NCI-H2107 treated with DMSO at 0.1 percent for 48 hours (cell line): ENCODE results near the gene SNX14.

Experiments used
- DNase-seq: peaks from one replicate; lab custom pipeline; 2025; ENCODE audit not compliant: unreplicated experiment; lab: John Stamatoyannopoulos, UW

The SNX14 gene

DNA sequence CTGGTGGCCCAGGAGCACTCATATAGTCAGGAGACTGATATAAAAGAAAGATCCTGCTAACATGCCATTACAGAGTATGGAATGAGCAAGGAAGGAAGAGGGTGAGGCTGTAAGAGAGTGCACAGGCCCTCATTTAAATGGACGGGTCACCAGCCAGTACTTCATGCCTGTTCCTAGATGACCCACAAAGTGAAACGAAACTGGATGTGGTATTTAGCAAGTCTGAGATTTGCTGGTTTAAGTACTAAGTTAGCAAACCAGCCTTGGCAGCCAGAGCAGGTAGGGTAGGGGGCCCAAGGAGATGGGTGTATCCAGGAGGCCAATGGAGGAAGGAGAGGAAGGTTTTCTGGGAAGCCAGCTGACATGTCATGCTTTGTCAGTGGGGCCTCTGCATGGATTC is 127.9 kb downstream of the SNX14 start:
- DNase-seq = no peak

DNA sequence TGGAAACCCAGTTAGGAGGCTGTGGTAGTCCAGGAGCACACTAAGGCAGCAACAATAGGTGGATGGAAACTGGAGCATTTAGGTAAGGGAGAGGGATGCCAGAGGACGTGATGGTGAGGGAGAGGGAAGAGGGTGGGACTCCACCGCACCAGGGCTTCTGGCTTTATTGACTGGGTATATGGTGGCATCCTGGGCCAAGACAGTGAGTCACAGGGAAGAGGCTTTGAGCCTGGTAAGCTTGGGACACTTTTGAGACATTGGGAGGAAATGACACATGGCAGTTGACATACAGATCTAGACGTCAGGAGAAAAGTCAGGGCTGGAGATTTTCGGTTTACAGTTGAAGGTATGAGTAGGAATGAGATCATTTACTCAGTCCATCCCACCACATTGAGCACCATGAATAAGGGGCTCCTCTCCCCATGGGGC is 128.9 kb downstream of the SNX14 start:
- DNase-seq = no peak

DNA sequence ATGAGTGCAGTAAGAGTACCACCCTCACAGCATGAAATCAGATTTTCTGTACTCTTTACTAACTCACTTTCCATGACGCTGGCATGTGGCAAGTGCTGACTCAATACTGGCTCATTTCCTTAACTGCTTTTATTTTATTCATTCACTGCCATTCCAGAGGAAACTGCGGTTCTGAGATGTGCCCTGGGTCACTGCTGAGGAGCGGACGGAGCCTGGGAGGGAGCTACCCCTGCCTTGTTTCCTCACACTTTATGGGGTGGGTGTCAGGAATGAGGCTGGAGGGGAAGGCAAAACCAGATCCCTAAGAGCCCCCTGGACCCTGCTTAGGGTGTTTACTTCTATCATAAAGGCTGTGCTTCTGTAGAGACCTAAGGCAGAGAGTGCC is 129.4 kb downstream of the SNX14 start:
- no peak for DNase-seq

DNA sequence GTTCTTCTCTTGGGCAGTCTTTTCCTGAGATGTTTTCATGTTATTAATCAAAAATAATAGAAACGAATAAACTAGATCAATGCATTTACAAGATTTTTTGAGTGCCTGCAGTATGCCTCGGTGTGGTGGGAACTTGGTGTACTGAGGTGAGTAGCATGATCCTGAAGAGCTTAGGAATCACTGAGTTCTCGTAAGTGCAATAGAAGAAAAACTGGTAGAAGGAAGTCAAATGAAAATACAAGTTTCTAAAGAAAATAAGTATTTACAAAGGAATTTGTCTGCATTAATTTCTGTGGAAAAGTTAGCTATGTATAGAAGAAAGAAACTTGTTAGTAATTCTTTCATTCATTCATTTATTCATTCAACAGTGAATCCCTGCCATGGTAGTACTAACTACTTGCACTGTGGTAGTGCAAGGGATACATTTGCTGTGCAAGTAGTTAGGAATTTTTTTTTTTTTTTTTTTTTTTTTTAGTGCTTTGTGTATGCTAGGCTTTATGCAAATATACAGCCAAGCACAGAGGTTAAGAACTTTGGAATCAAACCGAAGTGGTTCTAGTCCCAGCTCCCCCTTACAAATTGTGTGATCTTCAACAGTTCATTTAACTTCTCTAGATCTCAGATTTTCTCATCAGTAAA is 129.9 kb downstream of the SNX14 start:
- DNase-seq = no peak

DNA sequence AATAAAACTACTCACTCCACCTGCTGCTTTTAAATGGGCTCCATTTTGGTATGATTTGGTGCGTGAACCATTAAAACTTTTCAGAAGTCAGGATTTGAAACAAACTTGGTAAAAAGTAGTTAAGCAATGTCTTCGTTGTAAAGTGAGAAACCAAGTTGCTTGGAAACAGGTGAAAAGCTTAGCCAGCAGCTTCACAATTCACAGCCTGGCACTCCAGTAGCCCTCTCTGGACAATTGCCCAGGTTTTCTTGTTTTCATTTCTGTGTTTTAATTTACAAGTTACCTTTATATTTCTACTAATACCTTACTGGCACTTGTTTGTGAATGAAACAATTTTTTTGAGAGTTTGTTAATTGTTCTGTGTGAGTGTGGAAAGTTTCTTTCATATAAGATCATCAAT is 131.0 kb downstream of the SNX14 start:
- no peak for DNase-seq

DNA sequence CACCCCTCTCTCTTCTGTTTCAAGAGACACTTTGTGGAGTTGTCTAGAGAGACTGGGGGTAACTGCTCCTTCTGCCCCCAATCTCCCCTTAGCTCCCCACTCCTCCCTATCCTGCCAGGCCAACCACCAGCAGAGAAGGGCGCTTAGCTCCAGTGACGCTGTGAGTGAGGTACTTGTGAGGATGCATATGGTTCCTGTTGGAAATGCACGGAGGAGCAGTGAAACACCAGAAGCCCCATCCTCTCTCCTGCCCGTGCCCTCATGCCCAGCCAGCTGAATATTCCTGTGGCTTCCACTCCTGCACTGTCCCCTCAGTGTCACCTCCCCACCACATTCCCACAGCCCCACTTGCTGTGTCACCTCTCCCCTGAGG is 131.9 kb downstream of the SNX14 start:
- no peak for DNase-seq

DNA sequence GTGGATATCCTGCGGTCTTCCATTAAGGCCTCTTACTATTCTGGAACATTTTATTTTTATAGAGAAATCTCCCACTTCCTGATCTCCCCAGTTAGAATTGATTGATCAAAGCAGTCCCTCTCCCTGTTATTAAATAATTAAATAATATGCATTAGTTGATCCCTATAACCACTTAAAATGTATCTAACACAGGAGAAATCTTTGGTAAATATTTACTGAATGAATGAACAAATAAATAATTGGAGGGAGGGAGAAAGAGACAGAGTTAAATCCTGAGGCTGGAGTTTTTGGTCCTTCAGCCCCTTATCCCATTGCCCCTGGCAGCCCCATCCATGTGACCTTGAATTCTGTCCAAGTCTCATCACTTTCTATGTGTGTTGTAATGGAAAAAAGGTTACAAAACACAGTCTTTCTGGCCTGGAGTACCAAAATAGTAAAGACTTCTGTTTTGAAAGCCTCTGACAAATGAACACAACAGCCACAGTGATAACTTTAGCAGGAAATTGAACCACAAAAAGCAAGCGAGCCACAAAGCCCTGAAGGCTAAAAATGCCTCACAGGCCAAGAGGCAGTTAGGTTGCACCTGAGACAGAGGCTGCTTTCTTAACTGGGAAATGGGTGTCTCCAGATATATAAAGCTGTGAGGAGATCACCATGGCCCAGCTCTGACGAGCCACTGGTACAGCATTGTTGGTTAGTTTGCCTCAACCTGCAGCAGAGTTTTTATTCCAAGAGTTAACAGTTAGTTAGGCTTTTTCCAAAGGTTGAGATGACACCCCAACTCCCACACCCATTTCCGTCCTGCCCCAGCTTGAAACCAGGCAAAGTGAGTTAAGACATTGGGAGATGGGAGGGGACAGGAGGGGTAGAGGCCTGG is 132.5 kb downstream of the SNX14 start:
- DNase-seq = no peak

DNA sequence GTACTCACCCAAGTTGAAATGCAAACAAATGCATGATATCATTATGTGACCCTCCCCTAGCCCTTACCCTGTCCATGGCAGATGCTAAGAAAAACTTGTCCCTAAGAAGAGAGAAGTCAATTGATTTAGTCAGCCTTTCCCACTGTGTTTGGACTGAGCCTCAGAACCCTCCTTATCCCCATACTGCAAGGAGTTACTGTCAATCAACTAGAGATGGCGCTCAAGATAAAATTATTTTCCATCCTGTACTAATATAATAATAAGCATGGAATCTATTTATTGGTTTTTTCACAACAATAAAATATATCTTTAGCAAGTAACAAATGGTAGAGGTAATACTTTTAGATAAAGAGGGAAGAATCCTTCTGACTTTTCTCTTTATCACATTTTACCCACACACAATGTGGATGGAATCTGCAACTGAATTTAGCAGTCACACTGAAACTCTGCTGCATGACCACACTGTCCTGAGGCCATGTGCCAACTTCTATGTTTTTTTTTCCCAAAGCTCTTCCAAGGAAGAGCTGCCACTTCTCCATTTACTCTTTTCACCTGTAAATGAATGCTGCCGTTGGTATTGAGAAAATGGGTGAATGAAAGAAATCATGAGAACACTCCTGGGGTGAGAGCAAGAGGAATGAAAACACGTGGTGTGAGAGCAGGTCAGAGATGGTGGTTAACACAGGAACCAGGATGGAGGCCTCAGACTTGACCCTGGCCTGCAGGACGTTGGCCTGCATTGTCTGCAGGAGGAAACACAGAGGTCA is 133.3 kb downstream of the SNX14 start:
- no peak for DNase-seq

DNA sequence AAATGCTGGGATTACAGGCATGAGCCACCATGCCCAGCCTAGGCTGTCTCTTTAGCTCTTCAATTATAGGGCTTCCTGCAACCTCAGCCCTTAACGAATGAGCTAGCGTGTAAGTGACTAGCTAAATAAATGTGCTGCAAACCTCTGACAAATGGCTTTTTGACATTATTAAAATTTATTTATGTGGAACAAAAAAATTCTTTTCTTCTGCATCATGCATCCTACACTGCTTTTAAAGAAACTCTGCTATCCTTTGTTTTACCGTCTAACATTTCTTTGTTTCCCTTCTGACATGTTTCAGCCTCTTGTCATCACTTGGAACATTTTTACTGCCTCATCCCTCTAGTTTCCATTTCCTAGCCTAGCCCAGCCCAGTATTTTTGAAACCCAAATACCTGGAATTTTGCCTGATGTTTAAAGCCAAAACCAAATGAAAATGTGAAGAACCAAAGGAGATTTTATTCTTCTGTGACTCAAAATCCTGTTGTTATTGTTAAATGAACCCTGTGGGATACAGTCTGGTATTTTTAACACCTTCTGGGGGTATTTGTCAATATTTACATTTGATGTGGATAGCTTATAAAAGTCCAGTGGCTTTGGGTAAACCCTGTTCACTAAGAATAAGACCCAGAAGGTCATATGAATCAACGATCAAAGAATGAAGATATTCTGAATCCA is 134.3 kb downstream of the SNX14 start:
- no peak for DNase-seq

DNA sequence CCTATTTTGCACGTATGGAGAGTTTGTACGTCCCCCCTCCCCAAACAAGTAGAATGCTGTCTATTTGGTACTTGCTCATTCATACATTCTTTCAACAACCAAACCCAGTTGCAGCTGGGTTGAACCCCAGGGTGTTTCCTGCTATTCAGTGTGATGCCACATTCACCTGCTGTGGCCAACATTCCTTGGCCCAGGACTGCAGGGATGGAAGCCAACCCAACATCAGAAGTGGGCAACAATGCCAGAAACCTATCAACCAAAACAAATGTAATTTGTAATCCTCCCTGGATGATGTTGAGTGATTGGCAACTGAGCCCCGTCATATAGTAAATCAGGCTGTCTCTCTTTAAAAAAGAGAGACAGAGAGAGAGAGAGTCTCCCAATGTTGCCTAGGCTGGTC is 134.9 kb downstream of the SNX14 start:
- no peak for DNase-seq

DNA sequence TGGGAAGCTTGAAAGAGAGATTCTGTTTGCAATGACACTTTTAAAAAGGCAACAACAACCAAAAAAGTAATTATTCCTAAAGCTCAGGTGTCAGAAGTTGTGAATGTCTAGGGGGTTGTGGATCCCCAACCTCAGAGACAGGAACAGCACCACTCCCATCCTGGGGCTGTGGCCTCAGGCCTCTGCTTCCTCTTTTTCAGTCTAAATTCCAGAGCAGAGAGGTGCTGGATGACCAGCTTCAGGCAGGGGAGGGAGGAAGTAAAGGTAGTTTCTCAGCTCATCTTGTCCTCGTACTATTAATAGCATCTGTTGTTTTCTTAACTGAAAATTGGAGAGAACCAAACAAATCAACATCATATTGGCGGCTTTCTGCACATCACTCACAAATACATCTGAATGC is 135.5 kb downstream of the SNX14 start:
- DNase-seq = no peak

DNA sequence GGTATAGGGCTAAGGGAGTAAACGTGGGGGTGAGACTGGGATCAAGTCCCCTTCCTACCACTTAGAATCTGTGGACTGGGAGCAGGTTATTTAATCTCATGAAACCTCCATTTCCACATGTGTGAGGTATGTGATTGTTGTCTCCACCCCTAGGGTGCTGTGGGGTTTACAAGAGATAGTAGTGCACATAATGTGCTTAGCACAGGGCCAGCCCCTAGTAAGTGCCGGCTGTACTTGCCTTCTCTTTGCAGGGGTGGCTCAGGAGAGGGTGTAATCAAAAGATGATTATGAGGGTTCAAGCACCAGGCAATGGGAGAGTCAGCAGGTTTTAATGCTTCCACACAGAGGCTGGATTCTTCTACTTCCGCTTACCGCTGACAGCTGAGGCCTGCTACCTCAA is 136.9 kb downstream of the SNX14 start:
- no peak for DNase-seq
